Tongue (tissue), 3 donors: Measurements from ENCODE around the gene RANBP1. TPM values are rescaled to one million over a fixed set of nuclear protein-coding genes. Genes with fewer than 3 reads are reported as not detected.
A peak's percentile ranks its signal among the peaks of the same experiment; 100 is the strongest.

Source experiments
- DNase-seq: peaks from one replicate; pipeline ENCODE4 v3.0.0-alpha.2; 2015
- small RNA-seq: library from RNA; depleted of rRNA; stranded (forward); fragments of <200 nt; gene quantifications from one replicate; pipeline ENCODE3, GENCODE V24; 2014; ENCODE audit warnings: low replicate concordance
- total RNA-seq: library from RNA; depleted of rRNA; stranded (reverse); fragments of >200 nt; gene quantifications from one replicate; pipeline ENCODE4 v1.2.3, GENCODE V29; 2014

RANBP1 gene
- total RNA-seq, 1 donor from 2014 or later = 196 TPM

DNA sequence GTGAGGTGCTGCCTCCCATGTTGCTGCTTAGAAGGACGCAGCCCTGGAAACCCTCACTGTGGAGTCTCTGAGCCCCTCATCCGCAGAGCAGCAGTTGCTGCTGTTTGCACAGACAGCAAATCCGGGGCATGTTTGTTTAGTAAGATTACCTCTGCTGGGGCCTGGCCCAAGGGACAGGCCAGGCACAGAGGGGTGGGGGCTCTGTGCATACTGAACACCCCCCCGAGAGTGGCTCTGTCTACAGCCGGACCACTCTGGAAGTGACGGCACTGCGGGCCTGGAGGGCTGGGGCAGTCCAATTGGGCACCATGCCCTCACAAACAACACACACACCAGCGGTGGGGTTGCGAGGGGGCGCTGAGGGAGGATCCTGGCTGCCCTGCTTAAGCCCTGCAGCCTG lies 57.9 kb downstream of the RANBP1 start:
- DNase-seq = no peak

DNA sequence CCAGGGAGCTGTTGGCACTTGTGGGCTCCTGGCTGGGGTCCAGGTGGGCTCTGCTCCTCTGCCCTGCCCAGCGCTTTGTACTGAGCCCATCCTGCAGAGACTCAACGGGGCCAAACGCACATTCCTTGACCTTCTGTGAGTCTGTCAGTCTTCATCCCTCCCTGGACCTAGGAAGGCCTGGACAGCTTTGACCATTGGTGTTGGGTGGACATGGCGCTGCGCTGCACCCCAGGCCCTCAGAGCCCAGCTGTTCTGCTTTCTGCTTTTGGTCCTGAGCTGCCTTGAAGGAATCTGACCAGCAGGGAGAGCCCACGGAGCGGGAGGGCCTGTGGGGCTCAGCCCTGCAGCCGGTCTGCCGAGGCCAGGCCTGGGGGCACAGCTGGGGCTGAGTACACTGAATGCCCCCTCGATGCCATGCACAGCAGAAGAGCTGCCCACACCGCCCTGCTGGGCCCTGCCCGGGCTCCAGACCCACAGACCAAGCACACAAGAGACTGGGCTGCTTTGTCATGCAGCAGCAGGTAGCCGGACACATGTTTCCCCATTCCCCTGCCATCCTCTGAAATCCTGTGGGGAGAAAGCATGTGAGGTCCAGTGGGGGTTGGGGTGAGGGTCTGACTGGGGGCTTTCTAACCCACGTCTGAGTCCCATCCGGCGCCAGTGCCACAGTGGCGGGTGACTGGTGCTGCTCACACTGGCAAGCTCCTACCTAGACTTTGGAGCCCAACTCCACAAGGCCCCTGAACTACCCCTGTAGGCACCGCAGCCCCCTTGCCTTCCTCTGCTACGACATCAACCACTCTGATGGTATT lies 59.1 kb downstream of the RANBP1 start:
- peak; percentile 46 for DNase-seq

DNA sequence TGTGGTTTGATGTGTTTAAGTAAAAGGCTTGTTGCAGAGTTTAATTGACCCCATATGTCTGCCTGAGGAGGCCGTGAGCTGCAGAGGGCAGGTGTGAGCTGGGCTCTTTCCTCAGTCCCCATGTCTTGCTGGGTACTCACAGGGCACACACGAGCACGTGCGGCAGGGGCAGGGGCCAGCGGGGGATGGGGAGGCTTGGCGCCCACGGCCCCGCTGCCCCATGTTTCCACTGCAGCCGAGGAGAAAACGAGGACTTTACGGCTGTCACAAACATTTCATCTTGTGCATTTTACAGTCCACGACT lies 59.6 kb downstream of the RANBP1 start:
- no peak for DNase-seq

DNA sequence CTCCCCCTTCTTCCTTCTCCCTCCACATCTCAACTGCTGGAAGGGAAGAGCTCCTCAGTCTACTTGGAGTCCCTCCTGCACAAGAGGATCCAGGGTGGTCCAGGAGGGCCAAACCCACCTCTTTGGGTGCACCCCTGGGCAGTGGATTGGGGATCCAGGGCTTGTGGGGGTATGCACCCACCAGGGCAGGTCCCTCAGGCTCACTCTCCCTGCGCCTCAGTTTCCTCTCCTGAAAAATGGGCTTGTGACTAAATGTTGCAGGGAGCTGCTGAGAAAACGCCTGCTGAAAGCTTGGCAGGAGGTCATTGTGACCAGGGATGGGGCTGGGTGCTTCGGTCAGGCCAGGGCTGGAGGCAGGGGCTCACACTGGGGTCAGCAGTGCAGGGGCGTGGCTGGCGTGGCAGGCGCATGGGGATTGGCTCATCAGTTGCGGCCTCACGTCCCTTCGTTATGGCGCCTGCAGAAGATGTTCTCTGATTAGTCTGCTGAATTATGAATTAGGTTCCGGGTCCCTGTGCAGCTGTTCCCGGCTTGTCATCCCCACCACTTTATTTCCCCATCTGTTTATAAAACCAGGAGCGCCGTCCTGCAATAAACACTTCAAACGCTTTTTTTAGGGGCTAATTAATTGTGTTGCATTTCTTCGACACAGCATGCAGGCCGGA lies 60.6 kb downstream of the RANBP1 start:
- peak; percentile 65 for DNase-seq

Small RNA genes lying within 50 kb of the gene (small RNA-seq; reads per million reads assigned to genes)
- gene MIR6816 (0.06 reads per million), gene RF00017 (not detected), gene RF00599 (not detected)

Other genes starting within 250 kb of the RANBP1 start
- gene COMT, start 174.3 kb upstream of the RANBP1 start, total RNA-seq = 190 TPM
- gene TXNRD2, start 174.3 kb upstream of the RANBP1 start, total RNA-seq = 15.0 TPM
- gene ARVCF, start 99.3 kb upstream of the RANBP1 start, total RNA-seq = 108 TPM
- gene TANGO2, start 95.0 kb upstream of the RANBP1 start, total RNA-seq = 25.2 TPM
- gene DGCR8, start 35.9 kb upstream of the RANBP1 start, total RNA-seq = 42.2 TPM
- gene TRMT2A, start 1.1 kb downstream of the RANBP1 start, total RNA-seq = 40.4 TPM
- 39.4 TPM for gene ZDHHC8, start 15.7 kb downstream of the RANBP1 start, total RNA-seq
- gene CCDC188, start 35.0 kb downstream of the RANBP1 start, total RNA-seq = 1.1 TPM
- 7.1 TPM for gene RTN4R, start 152.2 kb downstream of the RANBP1 start, total RNA-seq
- gene DGCR6L, start 204.0 kb downstream of the RANBP1 start, total RNA-seq = 37.6 TPM